Smooth muscle cell of the pulmonary artery (primary cell): ENCODE results near the gene ARRDC4. TPM values are rescaled to one million over a fixed set of nuclear protein-coding genes. Genes with fewer than 3 reads are reported as not detected.

Source experiments
- total RNA-seq: library from RNA; depleted of rRNA; stranded (reverse); fragments of >200 nt; gene quantifications from 2 replicates; pipeline ENCODE4 v1.2.3, GENCODE V29; 2014

The ARRDC4 gene, protein sequence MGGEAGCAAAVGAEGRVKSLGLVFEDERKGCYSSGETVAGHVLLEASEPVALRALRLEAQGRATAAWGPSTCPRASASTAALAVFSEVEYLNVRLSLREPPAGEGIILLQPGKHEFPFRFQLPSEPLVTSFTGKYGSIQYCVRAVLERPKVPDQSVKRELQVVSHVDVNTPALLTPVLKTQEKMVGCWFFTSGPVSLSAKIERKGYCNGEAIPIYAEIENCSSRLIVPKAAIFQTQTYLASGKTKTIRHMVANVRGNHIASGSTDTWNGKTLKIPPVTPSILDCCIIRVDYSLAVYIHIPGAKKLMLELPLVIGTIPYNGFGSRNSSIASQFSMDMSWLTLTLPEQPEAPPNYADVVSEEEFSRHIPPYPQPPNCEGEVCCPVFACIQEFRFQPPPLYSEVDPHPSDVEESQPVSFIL
- total RNA-seq = 5.5 and 54.2 TPM in 2 replicates

DNA sequence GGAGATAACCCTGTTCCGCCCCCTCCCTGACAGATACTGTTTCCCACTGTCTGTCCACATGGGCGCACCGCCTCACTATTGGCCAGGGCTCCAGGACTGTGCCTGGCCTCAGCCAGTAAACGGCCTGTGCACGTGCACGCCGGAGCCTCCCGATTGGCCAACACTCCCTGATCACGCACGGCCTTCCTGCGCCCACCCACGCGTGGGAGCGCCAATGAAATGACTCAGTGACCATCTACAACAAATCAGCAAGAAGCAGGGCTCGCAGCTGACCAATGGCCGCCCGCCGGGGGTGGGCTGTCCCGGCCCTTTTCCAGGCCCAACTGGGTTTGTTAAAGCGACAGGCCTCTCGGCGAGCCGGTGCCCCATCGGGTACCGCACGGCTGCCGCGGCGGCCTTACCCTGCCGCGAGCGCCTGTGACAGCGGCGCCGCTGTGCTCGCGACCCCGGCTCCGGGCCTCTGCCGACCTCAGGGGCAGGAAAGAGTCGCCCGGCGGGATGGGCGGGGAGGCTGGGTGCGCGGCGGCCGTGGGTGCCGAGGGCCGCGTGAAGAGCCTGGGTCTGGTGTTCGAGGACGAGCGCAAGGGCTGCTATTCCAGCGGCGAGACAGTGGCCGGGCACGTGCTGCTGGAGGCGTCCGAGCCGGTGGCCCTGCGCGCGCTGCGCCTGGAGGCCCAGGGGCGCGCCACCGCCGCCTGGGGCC is at the start of gene ARRDC4:
TSS of gene ARRDC4 (plus strand) at position 340 of the 703 bp plus-strand sequence. CDS start at position 499, 159 bp downstream.

